K562 (cell line): ENCODE measurements around the gene ADK. TPM values are rescaled to one million over a fixed set of nuclear protein-coding genes. Genes with fewer than 3 reads are reported as not detected.

ENCODE experiments used
- CXXC5 ChIP-seq: fragments of 250-450 bp; sonication (Bioruptor Pico); IDR thresholded peaks from 2 replicates; pipeline ENCODE4 v1.8.0; 2022; ENCODE audit warnings: inconsistent platforms, mild to moderate bottlenecking, moderate library complexity
- ELF1 ChIP-seq: fragments of 200-800 bp; sonication (Bioruptor generic); IDR thresholded peaks from 2 replicates; pipeline ENCODE4 v1.6.1; 2016; ENCODE audit warnings: missing genetic modification characterization, missing compliant biosample characterization
- ETS2 ChIP-seq: IDR thresholded peaks from 2 replicates; pipeline ENCODE4 v1.6.1; 2016; ENCODE audit warnings: borderline replicate concordance, missing genetic modification characterization, mild to moderate bottlenecking, moderate library complexity, missing compliant biosample characterization; ENCODE audit not compliant: poor library complexity, severe bottlenecking
- FOXK2 ChIP-seq, 2 experiments: fragments of 450-650 bp; IDR thresholded peaks in 1 of 2; conservative IDR thresholded peaks in 1 of 2; 2 replicates each; pipeline ENCODE4 v1.6.1; 2016; ENCODE audit warnings: low read depth in 2 of 2, mild to moderate bottlenecking in 1 of 2
- HMG20B ChIP-seq: fragments of 250-450 bp; sonication (Bioruptor Pico); IDR thresholded peaks from 2 replicates; pipeline ENCODE4 v1.5.0; 2021; ENCODE audit warnings: mild to moderate bottlenecking
- JUND ChIP-seq, 2 experiments: IDR thresholded peaks; 2 replicates in 1 of 2; 3 replicates in 1 of 2; pipeline ENCODE4 v1.6.1; 2011; ENCODE audit warnings: borderline replicate concordance in 2 of 2, low read depth in 2 of 2, low read length in 2 of 2, improper control_type of control experiment in 1 of 2, missing biosample characterization in 1 of 2, missing genetic modification characterization in 1 of 2, missing genetic modification reagents in 1 of 2
- LARP7 ChIP-seq: fragments of 450-650 bp; IDR thresholded peaks from 2 replicates; pipeline ENCODE4 v1.6.1; 2016
- NFIX ChIP-seq: fragments of 250-450 bp; sonication (Bioruptor Pico); IDR thresholded peaks from 2 replicates; pipeline ENCODE4 v1.4.0; 2020; ENCODE audit warnings: low read depth, mild to moderate bottlenecking, moderate library complexity
- NR2C2 ChIP-seq, 2 experiments: fragments of 200-800 bp in 1 of 2; sonication (Bioruptor generic) in 1 of 2; sonication (generic) in 1 of 2; formaldehyde crosslinking in 1 of 2; IDR thresholded peaks; 2 replicates each; pipeline versions ENCODE4 v1.6.1 to v1.8.0; 2016 to 2022; ENCODE audit warnings: mild to moderate bottlenecking in 1 of 2, missing compliant biosample characterization in 1 of 2, missing genetic modification characterization in 1 of 2, missing genetic modification reagents in 1 of 2
- PTTG1 ChIP-seq: fragments of 450-650 bp; IDR thresholded peaks from 2 replicates; pipeline ENCODE4 v1.6.1; 2016; ENCODE audit warnings: low read depth, mild to moderate bottlenecking, missing genetic modification characterization, missing compliant biosample characterization
- SMAD4 ChIP-seq: fragments of 250-450 bp; sonication (Bioruptor Pico); conservative IDR thresholded peaks from 2 replicates; pipeline ENCODE4 v1.8.0; 2021; ENCODE audit warnings: inconsistent platforms, mild to moderate bottlenecking, moderate library complexity
- ZNF639 ChIP-seq, 2 experiments: fragments of 200-800 bp in 1 of 2; sonication (Bioruptor generic) in 1 of 2; sonication (generic) in 1 of 2; formaldehyde crosslinking in 1 of 2; IDR thresholded peaks in 1 of 2; conservative IDR thresholded peaks in 1 of 2; 2 replicates each; pipeline versions ENCODE4 v1.5.0 to v1.6.1; 2016 to 2020; ENCODE audit warnings: missing compliant biosample characterization in 1 of 2, missing genetic modification characterization in 1 of 2, missing genetic modification reagents in 1 of 2
- ZNF766 ChIP-seq: fragments of 200-800 bp; sonication (Bioruptor generic); conservative IDR thresholded peaks from 2 replicates; pipeline ENCODE4 v1.6.1; 2016; ENCODE audit warnings: missing genetic modification characterization, missing compliant biosample characterization
- ZNF785 ChIP-seq: fragments of 250-450 bp; sonication (Bioruptor Pico); IDR thresholded peaks from 2 replicates; pipeline ENCODE4 v1.4.0; 2020; ENCODE audit warnings: mild to moderate bottlenecking
- polyA plus RNA-seq, 8 experiments: library from polyadenylated mRNA; depleted of rRNA in 4 of 8; stranded (reverse) in 5 of 8; unstranded in 3 of 8; fragments of >200 nt; fragmentation: Nextera tagmentation in 2 of 8; fragmentation: Illumina TruSeq in 1 of 8; extraction: Ambion mirVana in 2 of 8; extraction: Trizol in 1 of 8; gene quantifications; 2 replicates each; pipeline versions ENCODE4 v1.2.1 to v1.2.3, GENCODE V29; 2011 to 2014; ENCODE audit warnings: inconsistent platforms in 1 of 8, missing spikeins in 1 of 8
- total RNA-seq, 7 experiments: library from RNA; depleted of rRNA in 6 of 7; stranded (reverse); fragments of >200 nt in 6 of 7; fragmentation: Illumina TruSeq in 2 of 7; extraction: Trizol in 2 of 7; gene quantifications; 2 replicates each; pipeline versions ENCODE4 v1.2.1 to v1.2.3, GENCODE V29; 2011 to 2021; ENCODE audit warnings: low replicate concordance in 1 of 7

The ADK gene
- total and polyA plus RNA-seq, 9 of the 15 experiments (the other 6 are each of a cell fraction or from before 2014, with no cell fraction given): 54.2 to 97.8 (median 73.6) TPM

DNA sequence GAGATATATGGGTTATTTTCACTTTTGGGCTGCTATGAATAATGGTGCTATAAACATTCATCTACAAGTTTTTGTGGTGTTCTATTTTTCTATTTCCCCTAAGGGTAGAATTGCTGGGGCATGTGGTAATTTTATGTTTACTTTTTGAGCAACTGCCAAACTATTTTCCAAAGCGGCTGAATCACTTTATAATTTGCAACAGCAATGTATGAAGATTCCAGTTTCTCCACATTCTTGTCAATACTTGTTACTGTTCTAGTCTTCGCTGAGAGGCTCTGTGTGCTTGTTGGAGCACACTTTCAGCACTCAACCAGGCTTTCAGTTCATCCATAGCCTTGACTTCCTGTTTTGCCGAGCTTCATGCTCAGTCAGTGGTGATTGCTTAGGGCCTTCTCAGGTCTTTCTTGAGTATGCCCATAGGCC, 39.0 kb downstream of the ADK start (continued):
- TF ChIP-seq LARP7 (no peak), JUND (IDR thresholded peaks at IDR 0.05; ENCODE audit: borderline replicate concordance, low read depth, low read length) (no peak), JUND (tag; IDR thresholded peaks at IDR 0.05; ENCODE audit: borderline replicate concordance, low read depth, low read length) (peak; percentile 35; the same call in 1 of the 3 replicates), ZNF766 (no peak), CXXC5 (CRISPR knock-in tag) (0 out of 2 replicates have a peak, but pooled peaks have one; percentile 23), PTTG1 (tag) (no peak), ZNF785 (no peak), ETS2 (tag) (no peak), ELF1 (tag) (peak; percentile 77), SMAD4 (CRISPR knock-in tag) (peak; percentile 55; the same call in 1 of the 2 replicates), NR2C2 (CRISPR knock-in tag; IDR thresholded peaks at IDR 0.05) (no peak), NR2C2 (tag; IDR thresholded peaks at IDR 0.05) (no peak), NFIX (CRISPR knock-in tag) (no peak), FOXK2 (conservative IDR thresholded peaks at IDR 0.05 in 1 of 2, IDR thresholded peaks at IDR 0.05 in 1 of 2; ENCODE audit: low read depth in 2 of 2) (0 out of 4 replicates have a peak, but pooled peaks of 1 of the 2 experiments have one; percentile 9), HMG20B (CRISPR knock-in tag) (no peak), ZNF639 (CRISPR knock-in tag; conservative IDR thresholded peaks at IDR 0.05 in 1 of 2, IDR thresholded peaks at IDR 0.05 in 1 of 2) (peak in 1 of 2 experiments; percentile 70; a peak in 1 of 4 replicates)
